Skin of body (tissue), 2 donors: ENCODE data around the gene MPPED1. TPM values are rescaled to one million over a fixed set of nuclear protein-coding genes. Genes with fewer than 3 reads are reported as not detected.

ENCODE experiments used
- DNase-seq: peaks from one replicate; lab custom pipeline; 2025; lab: John Stamatoyannopoulos, UW
- total RNA-seq: library from RNA; depleted of rRNA; stranded (reverse); fragments of >200 nt; gene quantifications from one replicate; pipeline ENCODE4 v1.2.3, GENCODE V29; 2014

Gene MPPED1
- total RNA-seq, 1 donor from 2014 or later = 5.3 TPM

DNA sequence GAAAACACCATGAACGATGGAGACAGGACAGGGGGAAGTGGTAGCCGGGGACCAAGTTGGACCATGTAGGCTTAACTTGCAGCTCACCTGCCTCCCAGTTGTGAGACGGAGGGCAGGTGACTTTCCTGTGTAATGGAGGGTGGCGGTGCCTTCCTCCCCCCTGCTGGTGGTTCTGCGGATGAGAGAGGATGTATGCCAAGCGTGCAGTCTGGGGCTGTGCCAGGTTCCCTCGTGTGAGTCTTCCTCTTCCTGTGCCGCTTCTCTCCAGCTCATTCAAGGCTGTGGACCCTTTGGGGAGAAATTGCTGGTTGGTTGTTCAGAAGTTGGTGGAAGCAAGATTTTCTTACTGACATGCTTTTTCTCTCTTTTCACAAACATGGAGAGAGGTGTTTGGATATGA, 35.1 kb downstream of the MPPED1 start:
- DNase-seq = no peak

DNA sequence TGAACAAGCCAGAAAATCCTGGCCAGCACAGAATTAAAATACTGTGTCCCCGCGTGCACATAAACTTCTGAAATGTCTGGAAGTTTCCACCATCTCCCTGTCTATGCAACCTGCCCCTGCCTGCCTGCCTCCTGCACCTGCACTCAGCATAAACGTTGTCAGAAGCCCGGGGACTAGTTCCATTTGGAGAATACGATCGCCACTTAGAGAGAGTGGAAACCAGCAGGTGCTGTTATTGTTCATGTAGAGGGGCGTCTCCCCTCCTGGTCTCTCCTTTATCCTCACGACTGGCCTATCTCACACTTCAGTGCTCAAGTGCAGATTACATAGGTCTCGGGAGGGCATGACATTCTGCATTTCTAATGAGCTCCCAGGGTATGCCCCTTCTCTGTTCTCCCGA, 35.6 kb downstream of the MPPED1 start:
- DNase-seq = no peak

DNA sequence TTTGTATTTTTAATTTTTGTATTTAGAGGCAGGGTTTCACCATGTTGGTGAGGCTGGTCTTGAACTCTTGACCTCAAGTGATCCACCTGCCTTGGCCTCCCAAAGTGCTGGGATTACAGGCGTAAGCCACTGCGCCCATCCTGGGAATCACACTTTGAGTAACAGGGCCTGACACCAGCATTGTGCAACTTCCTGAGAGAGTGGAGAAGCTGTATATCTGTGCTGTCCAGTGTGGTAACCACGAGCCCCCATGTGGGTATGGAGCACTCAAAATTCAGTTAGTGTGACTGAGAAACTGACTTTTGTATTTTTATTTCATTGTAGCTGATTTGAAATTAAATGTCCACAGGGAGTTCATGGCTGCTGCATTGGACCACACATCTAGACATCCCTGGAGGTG, 36.2 kb downstream of the MPPED1 start:
- DNase-seq = no peak

DNA sequence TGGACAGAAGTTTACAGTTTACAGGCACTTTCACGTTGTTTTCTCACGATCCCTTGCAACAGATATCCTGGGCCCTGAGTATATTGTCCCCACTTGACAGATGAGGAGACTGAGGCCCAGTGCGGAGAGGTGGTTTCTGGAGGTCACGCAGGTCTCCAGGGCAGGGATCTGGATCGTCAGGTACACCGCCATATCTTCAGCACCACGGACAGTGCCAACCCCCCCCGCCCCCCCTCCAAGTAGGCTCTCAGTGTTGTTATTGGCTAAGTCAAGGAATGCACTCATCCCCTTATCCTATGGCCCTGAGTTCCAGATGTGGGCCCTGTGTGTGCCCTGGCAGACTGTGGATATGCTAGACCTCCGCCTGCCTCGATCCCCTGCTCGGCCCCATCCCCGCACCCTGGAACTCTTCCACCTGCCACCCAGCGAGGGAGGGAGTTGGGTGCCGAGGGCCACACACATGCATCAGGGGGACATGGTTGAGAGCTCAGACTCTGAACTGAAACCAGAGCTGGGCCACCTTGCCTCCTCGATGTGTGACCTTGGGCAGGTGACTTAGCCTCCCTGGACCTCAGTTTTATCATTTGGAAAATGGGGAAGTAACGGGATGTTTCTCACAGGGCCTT, 37.5 kb downstream of the MPPED1 start:
- no peak for DNase-seq

DNA sequence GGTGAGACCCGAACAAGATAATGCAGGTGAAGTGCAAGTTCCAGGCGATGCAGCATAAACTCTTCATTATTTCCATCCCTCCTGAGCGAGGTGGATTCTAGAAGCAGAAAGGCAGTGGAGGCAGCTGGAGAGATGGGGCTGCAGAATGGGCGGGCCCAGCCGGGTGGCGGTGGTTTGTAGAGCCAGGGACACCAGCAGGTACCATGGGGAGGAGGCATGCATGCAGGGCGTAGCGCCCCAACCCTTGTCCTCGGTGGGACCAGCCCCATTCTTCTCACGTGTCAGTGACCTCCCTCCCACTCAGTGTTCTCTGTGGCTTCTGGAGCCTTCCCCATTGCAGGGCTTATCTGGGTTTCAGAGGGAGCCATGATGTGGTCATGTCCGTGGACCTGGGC, 38.0 kb downstream of the MPPED1 start:
- DNase-seq = no peak

DNA sequence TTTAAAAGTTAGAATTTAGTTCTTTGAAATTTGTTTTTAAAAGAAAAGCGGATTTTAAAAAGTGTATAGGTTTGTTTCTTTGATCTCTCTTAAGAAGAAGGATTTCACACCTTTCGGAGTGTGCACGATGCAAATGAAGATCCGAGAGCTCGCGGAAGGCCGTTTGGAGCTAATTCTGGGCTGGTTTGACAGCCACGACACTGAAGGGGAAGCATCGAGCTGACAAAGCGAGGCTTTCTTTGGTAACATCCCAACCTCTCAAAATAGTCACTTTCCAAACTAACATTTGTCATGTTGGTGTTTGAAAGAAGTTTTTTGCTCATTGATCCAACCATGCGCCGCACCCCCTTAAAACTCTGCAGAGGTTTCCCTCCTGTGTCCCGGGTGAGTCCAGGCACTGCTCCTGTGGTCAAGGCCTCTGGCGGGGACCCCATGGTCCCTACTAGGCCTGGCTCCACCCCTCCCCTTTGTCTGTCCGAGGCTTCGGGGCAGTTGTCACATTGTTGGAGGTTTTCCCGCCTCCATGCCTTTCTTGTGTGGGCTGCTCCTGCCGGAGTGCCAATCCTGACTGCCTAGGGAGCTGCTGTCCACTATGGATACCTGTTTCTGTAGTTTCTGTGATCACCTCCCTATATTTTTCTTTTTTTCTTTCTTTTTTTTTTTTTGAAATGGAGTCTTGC, 39.7 kb downstream of the MPPED1 start:
- no peak for DNase-seq

DNA sequence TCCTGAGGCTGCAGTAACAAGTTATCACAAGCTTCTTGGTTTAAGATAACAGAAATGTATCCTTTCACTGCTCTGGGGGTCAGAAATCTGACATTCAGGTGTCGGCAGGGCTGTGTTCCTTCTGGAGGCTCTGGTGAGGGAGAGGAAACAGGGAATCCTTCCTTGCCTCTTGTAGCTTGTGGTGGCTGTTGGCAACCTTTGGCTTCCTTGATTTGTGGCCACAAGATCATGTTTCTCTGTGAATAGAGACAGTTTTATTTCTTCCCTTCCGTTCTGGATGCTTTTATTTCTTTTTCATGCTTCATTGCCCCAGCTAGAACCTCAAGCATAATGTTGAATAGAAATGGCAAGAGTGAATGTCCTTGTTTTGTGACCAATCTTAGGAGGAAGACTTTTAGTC, 44.0 kb downstream of the MPPED1 start:
- no peak for DNase-seq

DNA sequence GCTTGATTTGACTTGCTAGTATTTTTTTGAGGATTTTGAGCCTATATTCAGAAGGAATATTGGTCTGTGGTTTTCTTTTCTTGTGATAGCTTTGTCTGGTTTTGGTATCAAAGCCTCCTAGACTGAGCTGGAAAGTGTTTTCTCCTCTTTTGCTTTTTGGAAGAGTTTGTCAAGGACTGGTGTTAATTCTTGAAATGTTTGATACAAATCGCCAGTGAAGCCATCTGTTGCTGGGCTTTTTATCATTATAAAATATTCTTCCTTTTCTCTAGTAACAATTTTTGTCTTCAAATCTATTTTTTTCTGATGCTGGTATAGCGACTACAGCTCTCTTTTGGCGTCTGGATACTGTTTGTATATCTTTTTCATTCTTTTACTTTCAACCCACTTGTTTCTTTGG, 45.2 kb downstream of the MPPED1 start:
- DNase-seq = no peak

DNA sequence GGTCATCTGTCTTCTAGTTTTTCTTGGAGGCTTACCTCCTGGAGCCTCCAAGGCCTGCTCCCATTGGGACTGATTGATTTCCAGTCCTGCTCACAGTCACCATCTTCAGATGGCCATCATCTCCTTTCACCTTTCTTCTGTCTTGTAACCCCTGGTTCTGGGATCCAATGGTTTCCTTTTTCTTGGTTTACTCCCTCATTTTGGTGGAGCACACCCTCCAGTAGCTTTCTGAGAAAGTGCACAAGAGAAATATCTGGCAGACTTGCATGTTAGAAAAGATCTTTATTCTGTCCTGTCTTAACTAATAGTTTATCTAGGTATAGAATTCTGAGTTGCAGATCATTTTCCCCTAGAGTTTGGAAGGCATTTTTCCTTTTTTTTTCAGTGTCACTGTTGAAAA, 50.9 kb downstream of the MPPED1 start:
- no peak for DNase-seq

DNA sequence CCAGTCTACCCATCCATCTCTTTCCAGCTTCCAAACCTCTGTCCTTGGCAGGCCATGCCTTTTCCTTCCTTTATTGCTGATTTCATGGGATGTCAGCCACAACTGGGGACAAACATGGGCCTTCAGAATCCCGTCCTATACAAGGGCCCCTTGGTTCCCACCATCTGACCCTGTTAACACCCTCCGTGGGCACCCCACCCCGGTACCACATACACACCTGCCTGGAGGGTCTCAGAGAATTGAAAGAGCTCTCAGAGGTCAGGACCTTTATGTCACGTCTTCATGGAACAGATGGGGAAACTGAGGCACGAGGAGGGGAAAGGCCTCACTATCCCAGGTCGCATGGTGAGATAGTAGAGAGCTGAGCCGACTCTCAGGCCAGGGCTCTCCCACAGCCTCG, 53.0 kb downstream of the MPPED1 start:
- DNase-seq = no peak

DNA sequence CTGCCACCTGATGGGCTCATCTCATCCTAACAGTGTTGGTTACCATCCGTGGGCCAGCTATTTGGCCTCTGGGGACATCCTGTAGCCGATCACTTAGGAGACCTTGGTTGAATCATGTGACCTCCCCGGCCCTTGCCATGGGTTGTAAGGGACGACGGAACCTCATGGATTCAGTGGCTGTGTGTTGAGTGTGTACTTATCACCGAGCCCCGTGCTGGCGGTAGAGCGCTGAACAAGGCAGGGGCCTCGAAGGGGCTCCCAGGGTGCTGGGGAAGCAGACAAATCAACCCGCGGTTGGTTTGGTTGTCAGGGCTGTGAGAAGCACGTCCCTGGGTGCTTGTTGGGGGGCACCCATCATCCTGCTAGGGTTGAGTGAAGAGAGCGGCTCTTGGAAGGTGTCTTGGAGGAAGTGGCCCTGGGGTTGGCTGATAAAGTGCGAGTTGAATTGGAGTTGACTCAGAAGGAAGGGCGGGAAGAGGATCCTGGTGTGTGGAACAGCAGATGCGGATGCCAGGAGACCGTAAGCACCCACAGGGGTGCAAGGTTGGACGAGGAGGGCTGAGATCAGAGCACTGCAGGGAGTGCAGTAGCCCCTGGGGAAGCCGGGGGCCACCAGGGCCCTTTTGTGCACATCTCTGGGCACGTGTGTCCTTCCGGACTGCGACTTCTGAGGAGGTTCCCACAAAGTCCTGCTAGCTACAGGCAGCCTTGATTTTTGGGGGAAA, 53.6 kb downstream of the MPPED1 start:
- no peak for DNase-seq

DNA sequence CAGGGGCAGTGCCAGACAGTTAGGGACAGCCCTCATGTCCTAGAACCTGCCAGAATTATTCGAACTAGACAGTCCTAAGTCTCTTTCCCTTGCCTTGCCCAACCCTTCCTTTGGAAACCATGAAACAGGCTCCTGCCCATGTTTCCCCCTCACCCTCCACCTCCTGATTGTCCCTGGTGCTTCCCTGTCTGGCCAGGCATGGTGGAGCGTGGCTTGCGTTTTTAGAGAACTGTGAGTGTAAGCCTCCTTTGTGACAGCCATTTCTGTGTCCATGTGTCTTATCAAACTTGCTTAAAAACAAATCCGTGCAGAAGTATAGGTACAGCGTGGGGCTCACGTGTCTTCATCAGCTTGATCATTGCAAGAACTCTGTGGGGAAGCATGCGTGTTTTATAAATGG, 54.9 kb downstream of the MPPED1 start:
- no peak for DNase-seq

DNA sequence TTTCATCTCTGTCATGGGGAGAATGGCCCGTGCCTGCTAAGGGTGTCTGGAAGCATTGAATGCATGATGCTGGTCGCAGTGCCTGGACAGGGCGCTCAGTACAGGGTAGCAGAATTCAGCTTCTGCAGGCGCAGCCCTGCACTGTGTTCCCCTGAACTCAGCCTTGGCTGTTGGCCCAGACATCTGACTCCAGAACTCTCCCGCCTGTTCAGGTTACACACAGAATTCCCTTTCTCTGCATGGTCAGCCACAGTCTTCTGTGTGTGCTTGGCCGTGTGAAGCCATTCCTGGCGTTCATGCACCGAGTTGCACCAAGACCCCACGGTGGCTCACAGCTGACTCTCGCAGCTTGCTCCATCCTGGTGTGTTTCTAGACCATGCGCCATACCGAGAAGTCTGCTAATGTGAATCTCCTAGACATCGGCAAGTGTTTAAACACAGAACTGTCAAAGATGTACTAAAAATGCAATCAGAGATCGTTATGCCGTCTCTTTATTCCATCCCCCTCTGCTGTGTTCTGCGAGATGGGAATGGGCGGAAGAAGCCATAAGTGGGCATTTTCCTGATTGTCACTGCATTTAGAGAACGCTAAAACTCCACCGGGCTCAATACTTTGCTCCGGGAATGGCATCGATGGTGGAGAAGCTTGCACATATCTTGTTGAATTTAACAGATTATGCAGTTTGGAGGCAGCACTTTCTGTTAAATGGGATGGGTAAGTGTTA, 55.6 kb downstream of the MPPED1 start:
- DNase-seq = no peak

DNA sequence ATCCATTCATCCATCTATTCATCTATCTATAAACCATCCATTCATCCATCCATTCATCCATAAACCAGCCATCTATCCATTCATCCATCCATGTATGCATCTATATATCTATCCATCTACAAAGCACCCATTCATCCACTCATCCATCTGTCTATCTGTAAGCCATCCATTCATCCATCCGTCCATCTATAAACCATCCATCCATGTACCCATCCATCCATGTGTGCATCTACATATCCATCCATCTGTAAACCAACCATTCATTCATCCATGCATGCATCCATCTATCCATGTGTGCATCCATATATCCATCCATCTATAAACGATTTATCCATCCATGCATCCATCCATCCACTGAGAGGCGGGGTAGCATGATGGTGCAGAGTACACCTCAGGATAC, 58.4 kb downstream of the MPPED1 start:
- no peak for DNase-seq

DNA sequence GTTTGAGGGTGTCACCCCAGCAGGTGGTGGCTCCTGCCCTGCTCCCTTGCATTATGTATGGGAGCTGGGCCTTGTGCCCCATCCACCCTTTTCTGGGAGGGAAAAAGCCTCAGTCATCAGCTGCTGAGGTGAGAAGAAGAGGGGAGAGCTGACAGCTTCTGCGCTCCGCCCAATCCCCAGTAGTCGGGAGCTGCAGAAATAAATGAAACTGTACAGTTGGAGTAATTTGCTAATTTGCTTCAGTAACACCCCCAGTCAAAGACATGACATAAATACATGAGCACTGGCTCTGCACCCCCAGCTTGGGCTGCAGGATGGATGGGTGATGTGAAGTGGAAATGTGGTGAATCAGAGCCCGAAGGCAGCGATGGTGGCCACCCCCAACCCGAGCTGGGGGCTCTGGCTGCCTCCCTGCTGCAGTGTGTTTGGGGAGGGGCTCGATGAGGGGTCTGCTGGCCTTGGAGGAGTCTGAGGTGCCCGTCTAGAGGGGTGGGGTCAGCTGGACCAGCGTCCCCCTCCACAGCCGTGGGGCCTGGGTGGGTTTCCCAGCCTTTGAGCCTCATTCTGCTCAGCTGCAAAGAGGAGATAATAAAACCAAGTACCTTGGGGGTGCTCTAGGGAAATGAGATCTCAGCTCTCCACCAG, 59.2 kb downstream of the MPPED1 start:
- DNase-seq = no peak

DNA sequence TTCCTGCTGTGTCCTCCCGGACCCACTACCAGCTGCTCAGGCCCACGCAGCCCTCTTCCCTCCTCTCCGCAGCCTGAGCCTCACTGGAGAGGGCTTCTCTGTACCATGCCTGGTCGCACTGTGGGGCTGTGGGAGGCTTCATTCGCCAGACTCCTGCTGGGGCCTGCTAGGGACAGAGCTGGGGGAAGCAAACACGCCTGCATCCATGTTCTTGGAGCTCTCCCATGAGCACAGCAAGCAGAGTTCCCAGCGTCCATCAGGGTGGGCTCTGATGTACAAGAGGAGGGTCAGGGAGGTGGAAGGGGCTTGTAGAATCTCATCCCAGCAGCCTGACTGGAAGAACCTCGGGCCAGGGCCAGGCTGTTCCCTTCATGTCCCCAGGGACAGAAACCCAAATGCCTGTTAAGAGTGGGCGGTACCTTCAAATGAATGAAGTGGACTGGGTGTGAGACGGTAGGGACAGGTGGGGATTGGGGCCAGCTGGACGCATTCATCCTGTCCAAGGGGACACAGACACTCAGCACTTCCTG, 59.9 kb downstream of the MPPED1 start:
- no peak for DNase-seq

DNA sequence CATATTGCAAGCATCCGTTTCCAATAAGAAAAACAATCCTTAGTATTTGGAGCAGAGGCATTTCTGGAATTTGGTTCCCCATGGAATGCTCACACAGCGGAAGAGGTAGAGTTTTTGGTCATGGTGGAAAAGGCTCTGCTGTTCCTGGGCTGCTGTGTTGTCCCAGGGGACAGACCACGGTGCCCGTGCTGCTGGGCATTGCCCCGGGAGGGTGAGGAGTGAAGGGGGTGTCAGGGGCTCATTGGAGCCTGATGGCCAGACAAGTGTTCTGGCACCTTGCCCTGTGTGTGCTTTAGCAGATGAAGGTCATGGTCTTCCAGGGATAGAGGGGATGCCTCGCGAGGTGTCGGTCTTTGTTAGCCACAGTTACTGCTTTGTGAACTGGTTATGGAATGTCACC, 61.2 kb downstream of the MPPED1 start:
- DNase-seq = no peak

DNA sequence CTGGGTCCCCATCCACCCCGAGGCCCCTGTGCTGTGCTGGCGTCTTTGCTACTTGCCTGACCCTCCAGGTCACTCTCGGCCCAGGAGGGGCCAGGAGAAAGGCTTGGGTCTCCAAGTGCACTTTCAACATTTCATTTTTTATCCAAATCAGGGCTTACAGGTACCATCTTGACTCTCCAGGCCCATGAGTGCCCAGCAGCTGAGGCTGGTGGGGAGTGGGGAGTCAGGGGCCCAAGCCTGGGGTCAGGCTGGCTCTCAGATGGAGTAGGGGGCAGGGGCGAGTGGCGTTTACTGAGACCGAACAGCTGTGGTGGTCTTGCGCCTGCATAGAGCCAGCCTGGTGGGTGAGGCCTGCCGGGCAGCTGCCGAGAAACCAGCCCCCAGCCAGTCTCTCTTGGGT, 61.6 kb downstream of the MPPED1 start:
- no peak for DNase-seq

DNA sequence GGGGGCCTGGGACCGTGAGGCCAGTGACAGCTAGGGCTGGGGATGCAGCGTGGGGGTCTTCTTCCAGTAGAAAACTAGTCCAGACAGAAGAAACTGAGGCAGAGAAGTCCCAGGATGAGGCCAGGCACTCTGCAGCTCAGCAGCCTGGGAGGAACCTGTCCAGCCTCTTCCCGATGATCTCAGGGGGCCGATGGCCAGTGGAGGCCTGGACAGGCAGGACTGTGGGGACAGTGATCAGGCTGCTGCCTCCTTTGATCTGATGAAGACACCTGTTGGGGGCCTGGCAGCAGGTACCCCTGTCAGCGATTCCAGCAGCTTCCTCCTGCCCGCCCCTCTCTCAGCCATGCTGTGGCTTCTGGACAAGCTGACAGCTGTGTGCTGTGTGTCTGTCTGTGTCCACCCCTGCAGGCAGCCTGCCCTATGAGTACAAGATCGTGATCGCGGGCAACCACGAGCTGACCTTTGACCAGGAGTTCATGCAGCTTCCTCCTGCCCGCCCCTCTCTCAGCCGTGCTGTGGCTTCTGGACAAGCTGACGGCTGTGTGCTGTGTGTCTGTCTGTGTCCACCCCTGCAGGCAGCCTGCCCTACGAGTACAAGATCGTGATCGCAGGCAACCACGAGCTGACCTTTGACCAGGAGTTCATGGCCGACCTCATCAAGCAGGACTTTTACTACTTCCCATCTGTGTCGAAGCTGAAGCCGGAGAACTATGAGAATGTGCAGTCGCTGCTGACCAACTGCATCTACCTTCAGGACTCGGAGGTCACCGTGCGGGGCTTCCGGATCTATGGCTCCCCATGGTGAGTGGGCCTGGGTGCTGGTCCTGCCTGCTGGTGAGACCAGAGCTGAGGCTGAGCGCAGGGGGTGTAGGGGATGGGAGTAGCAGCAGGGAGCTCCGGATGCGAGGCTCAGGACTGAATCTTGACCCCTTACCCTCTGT, 62.6 kb downstream of the MPPED1 start:
- no peak for DNase-seq

DNA sequence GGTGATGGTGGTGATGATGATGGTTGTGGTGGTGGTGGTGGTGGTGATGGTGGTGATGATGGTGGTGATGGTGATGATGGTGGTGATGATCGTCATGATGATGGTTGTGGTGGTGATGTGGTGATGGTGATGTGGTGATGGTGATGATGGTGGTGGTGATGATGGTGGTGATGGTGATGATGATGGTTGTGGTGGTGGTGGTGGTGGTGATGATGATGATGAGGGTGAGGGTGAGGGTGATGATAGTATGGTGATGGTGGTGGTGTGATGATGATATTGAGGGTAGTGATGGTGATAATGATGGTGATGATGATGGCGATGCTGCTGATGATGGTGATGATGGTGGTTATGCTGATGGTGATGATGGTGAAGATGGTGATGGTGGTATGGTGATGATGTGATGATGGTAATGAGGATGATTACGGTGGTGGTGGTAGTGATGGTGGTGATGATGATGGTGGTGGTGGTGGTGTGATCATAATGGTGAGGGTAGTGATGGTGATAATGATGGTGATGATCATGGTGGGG, 63.8 kb downstream of the MPPED1 start:
- DNase-seq = no peak
